ENCODE results near the gene TNS1.
"Not testable (repeated sequence)": the region's sequence is repeated elsewhere in the genome, so short reads cannot be mapped to it uniquely, and the experiment has no call there.

Gene TNS1

DNA sequence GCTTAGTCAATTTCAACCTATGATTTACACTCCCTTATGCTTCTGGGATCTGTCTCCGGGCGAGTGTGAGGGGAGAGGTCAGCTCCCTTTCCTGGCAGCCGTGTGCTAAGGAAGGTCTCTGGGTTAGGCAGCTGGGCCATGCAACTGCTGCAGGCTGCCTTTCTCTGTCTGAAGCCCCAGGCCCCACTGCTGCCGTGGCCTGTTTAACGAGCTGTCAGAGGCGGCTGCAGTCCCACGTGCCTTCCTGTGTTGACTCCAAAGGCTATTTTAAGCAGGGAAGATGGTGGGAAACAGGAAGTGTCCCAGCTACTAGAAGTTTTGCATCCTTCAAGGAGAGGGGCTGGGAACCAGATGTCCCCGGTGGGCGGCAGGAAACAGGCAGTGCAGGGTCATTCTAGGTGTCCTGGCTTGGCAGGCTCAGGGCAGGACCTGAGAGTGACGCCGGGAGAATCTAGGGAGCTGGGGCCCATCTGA lies 186.4 kb downstream of the TNS1 start:
- DNase-seq (ENCODE audit: low spot score), result no peak

DNA sequence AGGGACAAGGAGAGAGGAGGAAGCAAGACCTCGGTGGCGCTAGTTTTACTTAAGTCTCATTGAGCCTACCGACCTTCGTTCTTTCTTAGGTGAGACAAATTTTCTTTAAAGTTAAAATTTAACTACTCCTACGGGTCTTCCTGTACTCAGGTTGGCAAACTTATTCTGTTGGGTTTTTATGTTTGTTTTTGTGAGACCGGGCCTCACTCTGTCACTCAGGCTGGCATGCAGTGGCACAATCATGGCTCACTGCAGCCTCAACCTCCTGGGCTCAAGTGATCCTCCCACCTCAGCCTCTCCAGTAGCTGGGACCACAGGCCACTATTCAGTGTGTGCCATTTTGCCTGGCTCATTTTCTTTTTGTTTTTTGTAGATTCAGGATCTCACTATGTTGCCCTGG lies 189.0 kb downstream of the TNS1 start:
- DNase-seq (ENCODE audit: low spot score), result no peak

DNA sequence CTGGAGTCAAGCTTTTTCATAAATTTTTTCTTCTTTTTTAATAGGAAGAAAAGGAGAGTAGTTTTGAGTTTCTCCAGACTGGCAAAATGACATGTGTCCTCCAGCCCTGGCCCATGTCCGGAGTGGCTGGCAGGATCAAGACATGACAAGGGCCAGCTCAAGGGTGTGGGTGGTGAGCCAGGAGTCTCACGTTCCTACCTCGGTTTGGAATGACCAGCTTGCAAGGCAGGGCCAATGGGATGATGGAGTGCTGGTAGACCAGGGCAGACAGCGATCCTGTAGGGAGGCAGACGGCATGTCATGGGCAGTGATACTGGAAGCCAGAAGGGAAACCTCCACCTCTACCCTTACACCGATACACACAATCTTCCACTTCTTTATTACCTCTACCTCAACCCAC lies 190.6 kb downstream of the TNS1 start:
- DNase-seq (ENCODE audit: low spot score), result no peak

DNA sequence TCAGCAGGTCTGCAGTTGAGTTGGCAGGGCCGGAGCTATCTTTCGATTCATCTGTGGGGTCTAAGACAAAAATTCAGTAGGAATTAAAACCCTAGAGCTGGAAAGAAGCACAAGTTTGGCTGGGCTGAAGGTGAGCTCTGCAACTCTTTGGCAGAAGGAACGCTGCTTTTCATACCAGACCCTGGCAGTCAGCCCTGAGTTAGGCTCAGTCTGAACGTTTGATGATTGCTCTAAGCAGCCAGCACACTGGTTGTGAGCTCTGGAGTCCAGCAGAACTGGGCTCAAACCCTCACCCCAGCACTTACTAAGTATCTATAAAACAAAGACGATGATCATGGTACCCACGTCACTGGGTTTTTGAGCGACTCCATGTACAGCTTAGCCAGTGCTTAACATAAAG lies 192.5 kb downstream of the TNS1 start:
- no peak for DNase-seq (ENCODE audit: low spot score)

DNA sequence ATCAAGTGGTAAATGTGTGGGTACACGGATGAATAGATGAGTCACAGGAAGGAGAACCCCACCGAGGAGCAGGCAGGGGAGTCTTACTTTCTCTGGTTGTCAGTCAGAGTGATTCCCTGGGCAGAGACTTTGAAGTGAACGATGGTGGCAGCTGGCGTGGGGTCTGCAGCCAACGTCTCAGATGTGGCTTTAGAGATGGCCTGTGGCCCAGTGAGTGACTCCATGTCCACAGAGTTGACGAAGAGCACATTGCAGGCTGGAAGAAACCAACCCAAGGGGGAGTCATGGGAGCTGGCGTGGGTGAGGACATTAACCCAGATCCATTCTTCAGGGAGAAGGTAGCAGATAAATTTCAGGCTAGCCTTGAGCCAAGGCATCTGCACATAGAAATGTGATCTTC lies 193.1 kb downstream of the TNS1 start:
- no peak for DNase-seq (ENCODE audit: low spot score)

DNA sequence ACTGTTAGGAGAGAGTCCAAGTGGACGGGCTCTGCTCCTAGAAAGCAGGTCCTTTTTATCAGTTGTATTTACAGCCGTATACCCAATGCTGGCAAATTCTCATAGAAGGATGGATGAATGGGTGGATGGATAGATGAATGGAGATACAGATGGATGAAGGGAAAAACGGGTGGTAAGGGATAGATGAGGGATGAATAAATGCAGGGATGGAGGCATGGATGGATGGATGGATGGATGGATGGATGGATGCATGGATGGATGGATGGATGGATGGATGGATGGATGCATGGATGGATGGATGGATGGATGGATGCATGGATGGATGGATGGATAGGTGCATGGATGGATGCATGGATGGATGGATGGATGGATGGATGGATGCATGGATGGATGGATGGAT lies 193.8 kb downstream of the TNS1 start:
- DNase-seq (ENCODE audit: low spot score), result not testable (repeated sequence)

DNA sequence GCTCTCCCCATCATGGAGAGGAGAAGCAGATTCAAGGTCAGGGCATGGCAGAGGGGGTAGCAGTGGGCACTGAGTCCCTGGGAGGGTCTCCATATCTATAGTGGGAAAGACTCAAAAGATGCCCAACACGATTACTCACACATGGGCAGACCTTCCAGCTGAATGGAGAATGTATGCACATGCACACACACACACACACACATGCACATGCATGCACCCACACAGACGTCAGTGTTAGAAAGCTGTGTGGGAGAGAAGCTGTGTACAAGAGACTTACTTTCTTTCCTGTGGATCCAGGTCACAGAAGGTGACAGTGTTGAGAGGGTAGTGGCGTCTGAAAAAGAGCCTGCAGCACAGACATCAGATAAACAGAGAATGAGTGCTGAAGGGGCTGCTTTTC lies 194.5 kb downstream of the TNS1 start:
- DNase-seq (ENCODE audit: low spot score), result no peak

DNA sequence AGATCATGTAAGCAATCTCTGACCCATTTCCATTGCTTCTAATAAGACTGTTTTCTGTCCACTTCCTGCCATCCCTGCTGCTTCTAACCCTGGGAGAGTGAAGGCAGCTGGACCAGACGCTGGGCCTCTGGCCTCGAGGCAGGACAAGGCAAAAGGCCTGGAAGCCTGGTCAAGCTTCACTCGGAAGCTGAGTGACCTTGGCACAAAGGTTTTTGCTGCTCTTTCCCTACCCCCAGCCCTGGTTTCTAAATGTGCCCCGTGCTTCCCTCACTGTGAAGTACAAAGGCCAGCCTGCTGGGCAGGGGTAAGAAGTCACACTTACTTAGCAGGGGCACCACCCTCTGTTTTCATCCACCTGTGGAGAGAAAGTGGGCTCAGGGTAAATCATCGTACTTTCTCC lies 195.0 kb downstream of the TNS1 start:
- DNase-seq (ENCODE audit: low spot score), result no peak

DNA sequence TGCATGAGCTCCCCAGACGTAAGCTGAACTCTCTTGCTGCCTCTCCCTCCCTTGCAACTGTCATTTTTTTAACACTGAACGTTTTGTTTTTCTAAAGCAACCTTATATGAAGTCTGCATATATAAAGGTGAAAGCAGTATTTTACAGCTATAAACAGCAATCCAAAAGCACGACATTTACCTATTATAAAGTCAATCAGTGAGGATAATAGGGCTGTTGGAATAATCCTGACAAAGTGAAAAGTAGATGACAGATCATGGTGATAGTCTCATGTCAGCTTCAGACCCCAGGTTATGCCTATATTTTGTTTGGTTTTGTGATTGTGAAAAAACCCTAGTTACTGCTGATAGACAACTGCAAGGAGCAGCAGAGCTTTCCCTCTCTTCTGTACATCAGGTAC lies 195.8 kb downstream of the TNS1 start:
- no peak for DNase-seq (ENCODE audit: low spot score)

DNA sequence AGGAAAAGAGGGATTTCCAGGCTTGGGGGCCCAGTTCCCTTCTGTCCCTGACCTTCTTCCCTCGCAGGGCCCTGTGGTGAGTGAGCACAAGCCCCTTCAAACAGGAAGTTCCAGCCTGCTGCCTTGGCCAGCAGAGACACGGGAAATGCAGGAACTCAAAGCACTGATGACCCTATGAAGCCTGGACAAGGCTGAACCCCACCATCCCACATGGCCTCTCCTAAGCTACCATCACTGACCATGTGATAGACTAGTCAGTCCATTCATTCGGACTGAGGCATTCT lies 196.4 kb downstream of the TNS1 start:
- DNase-seq (ENCODE audit: low spot score), result no peak

DNA sequence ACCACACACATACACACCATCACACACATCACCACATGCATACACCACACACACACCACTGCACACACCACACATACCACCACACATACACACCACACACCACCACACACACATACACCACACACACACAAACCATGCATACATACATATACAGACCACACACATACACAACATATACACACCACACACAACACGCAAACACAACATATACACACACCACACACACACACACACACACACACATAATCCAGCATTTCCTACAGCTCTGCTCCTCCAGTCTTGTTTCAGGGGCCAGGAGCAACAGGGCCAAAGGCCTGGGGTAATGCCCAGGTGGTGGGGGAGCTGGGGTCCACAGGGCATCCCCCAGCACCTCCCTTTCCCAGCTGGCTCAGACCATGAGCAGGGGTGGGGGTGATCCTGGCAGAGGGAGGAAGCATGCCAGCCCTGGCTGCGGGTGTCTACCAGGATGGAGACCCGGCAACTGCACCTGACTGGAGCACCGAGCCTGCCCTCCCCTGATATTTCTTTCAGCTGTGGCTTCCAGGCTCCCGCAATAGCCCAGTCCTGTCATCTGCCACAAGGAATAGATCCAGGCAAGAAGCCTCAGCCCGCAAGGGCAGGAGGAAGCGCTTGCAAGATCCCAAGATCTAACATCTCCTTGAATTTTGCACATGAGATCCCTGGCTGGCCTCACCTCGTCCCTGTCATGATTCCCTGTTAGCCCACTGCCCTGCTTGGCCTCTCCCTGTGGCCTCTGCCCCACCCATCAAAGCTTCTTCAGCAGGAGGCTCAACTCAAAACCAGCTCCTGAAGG lies 196.9 kb downstream of the TNS1 start:
- DNase-seq (ENCODE audit: low spot score), result no peak

DNA sequence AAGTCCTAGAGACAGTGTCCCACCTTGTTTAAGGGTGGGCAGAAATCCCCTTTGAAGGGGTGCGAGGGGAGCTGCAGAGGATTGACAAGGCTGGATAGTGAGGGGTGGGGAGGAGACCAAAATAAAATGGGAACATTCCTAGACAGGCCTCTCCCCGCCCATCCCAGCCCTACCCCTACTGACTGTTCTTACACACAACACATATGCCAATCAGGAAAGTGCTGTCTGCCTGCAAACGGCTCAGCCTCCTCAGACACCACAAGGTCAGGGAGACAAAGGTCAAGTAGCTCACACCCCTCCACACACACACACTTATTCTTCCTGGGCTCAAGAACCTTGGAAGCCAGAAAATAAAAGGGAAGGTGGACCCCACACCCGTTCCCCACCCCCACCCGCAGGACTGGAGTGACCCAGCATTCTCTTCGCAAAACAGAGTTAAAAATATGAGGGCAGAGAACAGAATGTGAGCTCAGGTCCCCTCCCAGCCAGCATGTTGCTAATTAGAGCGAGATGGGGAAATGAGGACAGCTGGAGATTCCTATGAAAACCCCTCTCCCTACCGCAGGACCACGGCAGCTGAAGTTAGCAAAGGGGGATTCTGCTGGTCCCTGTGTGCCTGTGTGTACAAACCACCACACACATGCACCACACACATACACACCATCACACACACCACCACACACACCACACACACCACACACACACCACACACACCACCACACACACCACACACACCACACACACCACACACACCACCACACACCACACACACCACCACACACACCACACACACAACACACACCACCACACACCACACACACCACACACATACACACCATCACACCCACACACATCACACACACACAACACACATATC lies 197.8 kb downstream of the TNS1 start:
- DNase-seq (ENCODE audit: low spot score), result no peak

DNA sequence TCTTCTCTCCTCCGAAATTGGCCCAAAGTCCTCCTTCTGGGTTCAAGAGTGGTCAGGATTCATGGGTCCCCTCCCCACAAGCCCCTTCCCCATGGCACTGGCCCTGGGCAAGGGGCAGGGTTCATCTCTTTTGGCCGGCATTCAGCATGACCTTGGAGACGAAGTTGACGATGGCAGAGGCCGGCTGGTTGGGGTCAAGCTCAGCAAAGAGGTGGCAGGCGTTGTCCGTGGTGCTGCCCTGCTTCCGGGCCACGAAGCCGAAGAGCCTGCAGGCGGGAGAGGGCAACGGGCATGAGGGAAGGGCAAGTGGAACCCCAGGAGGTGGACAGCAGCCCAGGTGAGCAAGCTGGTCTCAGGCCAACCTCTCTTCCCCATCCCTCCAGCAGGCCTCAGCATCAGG lies 198.5 kb downstream of the TNS1 start:
- no peak for DNase-seq (ENCODE audit: low spot score)

DNA sequence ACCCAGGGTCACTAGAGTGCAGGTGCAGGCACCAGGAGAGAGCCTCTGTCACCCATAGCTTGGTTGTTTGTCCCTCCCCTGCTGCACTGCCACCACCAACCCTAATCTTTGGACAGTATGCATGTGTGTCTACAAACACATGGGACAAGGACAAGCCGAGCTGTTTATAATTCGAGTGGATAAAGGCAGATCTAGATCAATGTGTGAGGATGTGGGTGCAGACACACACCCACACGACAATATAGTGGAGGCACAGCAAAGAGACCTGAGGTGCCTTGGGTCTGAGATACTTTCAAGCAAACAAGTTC lies 199.2 kb downstream of the TNS1 start:
- no peak for DNase-seq (ENCODE audit: low spot score)

DNA sequence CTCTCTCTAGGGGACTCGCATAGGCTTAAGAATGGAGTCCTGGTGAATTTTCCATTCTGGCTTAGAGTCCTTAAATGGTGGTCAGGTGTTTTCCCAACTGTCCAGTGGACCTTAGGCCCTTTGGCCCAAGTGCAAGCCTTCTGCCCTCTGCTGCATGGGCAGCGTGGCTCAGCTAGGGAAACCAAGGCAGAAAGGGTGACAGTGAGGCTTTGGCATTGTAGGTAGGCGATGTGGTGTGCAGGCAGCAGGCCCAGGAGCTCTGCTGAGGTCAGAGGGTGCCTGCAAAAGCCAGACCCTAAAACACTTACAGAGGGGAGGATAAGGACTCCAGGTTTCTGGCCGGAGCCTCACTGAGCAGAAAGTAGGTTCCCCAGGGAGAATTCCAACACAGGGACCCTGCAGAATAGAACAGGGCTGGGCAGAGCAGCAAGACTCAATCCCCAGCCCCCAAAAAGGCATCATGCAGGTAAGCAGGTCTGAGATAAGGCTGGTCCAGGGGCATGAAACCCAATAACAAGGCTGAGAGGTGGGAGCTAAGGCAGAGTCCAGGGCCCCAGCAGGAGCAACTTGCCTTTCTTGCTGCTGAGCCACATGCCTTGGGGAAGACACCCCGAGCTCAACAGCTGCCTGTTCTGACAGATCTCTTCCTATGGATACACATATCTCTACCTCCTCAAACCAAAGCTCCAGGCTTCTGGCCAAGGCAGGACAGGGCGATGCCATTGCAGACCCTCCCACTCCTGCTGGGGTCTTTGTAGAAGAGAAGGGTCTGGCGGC lies 199.7 kb downstream of the TNS1 start:
- no peak for DNase-seq (ENCODE audit: low spot score)

DNA sequence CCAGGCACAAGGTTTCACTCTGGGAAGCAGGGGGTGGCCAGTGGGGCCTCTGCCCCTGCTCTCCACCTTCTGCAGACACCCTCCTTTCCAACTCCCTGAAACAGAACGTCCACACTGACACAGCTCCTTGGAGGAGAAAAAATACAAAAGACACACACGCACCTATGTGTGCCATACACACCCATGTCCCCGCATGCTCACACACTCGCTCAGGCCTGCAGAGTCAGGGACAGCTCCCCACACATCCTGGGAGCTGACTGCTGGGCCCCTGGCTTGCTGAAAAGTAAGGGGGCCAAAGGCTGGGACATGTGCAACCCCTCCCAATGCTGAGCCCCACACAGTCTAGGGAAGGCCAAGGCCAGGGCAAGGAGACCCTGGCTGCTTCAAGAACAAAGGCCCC lies 200.5 kb downstream of the TNS1 start:
- no peak for DNase-seq (ENCODE audit: low spot score)

DNA sequence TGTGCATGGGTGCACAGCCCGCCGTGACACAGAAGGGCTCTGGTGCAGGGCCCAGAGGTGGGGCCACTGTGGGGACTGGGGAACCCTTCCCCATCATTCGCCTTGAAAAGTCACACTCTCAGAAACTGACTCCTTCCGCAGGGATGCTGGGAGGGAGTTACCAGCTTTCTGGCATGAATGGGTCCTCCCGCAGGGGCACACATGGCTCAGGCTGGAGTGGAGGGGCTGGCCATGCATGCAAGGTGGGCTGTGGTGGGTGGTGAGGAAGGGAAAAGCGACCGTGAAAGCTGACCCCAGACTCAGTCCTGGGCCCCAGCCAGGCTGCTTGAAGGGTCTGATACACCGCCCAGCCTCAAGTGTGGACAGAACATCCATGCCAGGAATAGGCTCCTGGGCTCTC lies 201.1 kb downstream of the TNS1 start:
- no peak for DNase-seq (ENCODE audit: low spot score)

DNA sequence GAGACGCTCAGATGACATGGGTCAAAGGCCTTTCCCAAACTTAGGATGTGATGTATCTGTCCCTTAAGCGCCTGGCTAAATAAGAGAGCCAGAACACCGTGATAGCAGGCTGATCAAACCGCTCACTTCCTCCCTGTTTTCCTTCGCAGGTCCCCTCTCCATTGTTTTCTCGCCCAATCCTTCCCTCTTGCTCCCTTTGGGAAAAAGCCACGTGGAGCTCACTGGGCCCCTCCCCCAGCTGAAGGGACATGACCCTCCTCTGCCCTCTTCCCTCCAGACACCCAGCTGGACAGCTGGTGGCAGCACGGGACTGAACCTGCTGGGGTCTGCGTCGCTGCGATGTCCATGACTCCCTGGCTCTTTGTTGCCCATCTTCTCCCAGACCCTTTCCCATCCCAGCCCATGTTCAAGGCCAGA lies 201.7 kb downstream of the TNS1 start:
- peak; percentile 47 for DNase-seq (ENCODE audit: low spot score)

DNA sequence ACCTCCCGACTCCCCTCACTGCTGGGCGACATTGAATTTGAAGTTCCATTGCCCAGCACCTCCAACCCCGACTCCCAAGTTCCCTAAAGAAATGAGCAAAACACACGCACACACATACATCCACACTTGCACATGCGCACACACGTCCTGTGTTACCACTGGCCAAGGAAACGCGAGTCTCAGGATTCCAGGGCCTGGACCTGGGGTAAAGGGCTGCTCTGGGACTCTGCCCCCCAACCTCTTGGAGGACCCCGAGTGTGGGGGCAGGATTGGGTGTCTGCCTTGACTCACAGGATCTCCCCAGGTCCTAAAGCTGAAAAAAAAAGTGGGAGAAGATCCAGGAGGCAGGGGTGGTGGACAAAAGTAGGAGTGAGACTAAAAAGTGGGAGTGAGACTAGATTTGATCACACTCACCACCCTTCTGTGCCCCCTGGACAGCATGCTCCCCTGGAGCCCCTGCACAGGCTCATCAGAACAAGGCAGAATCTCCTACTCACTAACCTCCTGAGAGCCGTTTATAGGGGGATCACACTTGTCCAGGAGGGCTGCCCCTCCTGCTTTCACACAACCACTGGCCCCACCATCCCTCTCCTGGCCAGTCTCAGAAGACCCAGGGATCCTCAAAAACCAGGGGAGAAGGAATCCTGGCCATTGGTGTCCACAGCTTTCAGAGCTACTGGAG lies 202.2 kb downstream of the TNS1 start:
- peak; percentile 29 for DNase-seq (ENCODE audit: low spot score)

DNA sequence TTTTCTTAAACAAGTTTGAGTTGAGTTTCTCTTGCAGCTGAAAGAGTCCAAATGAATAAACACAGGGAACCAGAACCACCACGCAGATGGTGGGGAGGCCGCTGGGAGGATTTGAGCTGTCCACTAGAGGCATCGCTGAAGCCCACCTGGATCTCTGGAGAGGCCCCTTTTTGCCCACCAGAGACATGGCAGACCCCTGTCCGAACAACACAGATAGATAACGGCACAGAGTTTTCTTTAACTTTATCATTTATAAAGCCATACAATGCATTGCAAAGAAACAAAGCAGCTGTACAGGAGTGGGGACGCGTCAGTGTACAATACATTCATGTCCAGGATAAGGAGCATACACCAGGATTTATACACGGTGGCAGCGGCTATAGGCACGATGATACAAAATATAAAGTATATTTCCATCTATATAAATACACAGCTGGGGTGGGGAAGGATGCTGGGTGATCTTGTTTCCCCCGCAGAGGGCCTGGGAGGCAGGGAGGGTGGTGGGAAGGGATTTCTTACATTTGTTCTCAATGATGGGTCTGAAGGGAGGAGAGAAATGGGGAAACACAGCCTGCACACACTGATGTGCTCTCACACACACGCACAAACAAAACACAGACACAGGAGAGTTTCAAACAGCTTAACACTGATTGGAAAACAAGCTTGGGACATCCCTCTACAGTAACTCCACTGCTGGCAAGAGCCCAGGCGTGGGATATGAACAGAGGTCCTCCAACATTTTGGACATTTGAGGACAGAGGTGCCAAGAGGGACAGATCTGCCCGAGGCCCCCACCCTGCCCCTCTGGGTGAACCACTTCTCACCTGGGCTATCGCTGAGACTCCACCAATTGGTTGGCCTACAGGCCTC lies 203.0 kb downstream of the TNS1 start:
- peak; percentile 17 for DNase-seq (ENCODE audit: low spot score)

Measured in ecto neural progenitor cell (in vitro differentiated cells).